ENCODE measurements around the gene NACAD. TPM values are rescaled to one million over a fixed set of nuclear protein-coding genes. Genes with fewer than 3 reads are reported as not detected.

NACAD gene
- total RNA-seq, 2 experiments from 2014 or later = 0.08 to 0.14 TPM

DNA sequence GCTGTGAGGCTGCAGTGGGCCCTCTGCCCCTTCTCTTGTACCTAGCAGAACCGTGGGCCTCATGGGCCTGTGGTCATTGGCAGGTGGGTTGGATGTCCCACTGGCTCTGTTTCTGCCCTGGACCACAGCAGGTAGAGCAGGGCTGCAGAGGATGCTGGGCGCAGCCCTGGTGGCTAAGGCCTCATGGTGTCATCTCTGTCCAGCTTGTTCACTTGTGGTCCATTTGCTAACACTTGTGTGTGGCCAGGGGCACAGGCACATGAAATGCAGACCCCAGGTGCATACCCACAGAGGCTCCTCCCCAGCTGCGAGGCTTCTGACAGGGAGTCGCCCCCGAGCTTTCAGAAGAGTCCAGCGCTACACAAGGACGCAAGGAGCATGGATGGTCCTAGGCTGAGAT is 45.1 kb upstream of the NACAD start:
- Histone ChIP-seq H3K4me1 (ENCODE audit: insufficient read depth, low read length) (peaks cover 7% of the 10 kb centered on the region), H3K27ac (ENCODE audit: low read depth in 1 of 2, low read length in 2 of 2) (no peak overlapping the region), H3K36me3 (ENCODE audit: insufficient read depth, low read length) (no peaks in the 10 kb centered on the region), H3K9me3 (ENCODE audit: control insufficient read depth in 1 of 2, insufficient read depth in 1 of 2, low read length in 2 of 2) (no peaks in the 10 kb centered on the region), H3K4me3 (ENCODE audit: low read length) (no peak overlapping the region), H3K27me3 (ENCODE audit: control insufficient read depth in 1 of 2, insufficient read depth in 2 of 2, low read length in 2 of 2) (no peaks in the 10 kb centered on the region)
- Mint-ChIP-seq H3K9me3 (no peaks in the 10 kb centered on the region), H3K27me3 (no peaks in the 10 kb centered on the region), H3K36me3 (ENCODE audit: low read depth) (no peaks in the 10 kb centered on the region), H3K4me3 (no peak overlapping the region), H3K4me1 (ENCODE audit: low read depth) (peaks cover 5% of the 10 kb centered on the region), H3K27ac (no peak overlapping the region)
- no peak for DNase-seq
- ChIA-PET CTCF (interaction anchor here (4.5 kb wide), 1 partner anchor 160 kb away, joined by 60 read pairs; no protein-coding TSS in a partner anchor), POLR2A (interaction anchor here (1.0 kb wide), 1 partner anchor 155 kb away, joined by 3 read pairs; the partner anchor contains the start of gene MYO1G)
- TF ChIP-seq, protein P1, sequence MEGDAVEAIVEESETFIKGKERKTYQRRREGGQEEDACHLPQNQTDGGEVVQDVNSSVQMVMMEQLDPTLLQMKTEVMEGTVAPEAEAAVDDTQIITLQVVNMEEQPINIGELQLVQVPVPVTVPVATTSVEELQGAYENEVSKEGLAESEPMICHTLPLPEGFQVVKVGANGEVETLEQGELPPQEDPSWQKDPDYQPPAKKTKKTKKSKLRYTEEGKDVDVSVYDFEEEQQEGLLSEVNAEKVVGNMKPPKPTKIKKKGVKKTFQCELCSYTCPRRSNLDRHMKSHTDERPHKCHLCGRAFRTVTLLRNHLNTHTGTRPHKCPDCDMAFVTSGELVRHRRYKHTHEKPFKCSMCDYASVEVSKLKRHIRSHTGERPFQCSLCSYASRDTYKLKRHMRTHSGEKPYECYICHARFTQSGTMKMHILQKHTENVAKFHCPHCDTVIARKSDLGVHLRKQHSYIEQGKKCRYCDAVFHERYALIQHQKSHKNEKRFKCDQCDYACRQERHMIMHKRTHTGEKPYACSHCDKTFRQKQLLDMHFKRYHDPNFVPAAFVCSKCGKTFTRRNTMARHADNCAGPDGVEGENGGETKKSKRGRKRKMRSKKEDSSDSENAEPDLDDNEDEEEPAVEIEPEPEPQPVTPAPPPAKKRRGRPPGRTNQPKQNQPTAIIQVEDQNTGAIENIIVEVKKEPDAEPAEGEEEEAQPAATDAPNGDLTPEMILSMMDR (IDR thresholded peaks at IDR 0.05) = no peak
- intact Hi-C loops (cut with DNase I, micrococcal nuclease) = loop anchor here in 1 of 2 experiments (2.0 kb wide), 2 partner anchors 21 to 53 kb away; no protein-coding TSS in a partner anchor
- ATAC-seq (ENCODE audit: poor library complexity) = no peak

DNA sequence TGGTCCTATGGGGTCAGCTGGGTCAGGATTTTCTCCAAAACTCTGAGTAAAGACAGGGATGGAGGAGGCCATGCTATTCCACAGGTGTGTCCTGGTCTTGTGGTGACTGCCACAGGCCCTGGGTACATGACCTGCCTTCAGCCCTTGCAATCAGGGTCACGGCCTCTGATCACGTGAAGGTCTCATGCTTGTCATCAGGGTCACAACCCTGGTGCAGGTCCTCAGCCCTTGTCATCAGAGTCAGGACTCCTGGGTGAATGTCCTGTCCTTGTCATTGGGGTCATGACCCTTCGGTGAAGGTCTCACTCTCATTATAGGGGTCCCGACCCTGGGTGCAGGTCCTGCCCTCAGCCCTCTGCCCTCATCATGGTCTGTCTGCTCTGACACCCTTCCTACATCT is 44.6 kb upstream of the NACAD start:
- ChIA-PET CTCF (no interaction called here), POLR2A (interaction anchor here (1.0 kb wide), 1 partner anchor 155 kb away, joined by 3 read pairs; the partner anchor contains the start of gene MYO1G)
- Histone ChIP-seq H3K4me3 (ENCODE audit: low read length) (no peak overlapping the region), H3K9me3 (ENCODE audit: control insufficient read depth in 1 of 2, insufficient read depth in 1 of 2, low read length in 2 of 2) (no peaks in the 10 kb centered on the region), H3K36me3 (ENCODE audit: insufficient read depth, low read length) (no peaks in the 10 kb centered on the region), H3K4me1 (ENCODE audit: insufficient read depth, low read length) (peaks cover 7% of the 10 kb centered on the region), H3K27ac (ENCODE audit: low read depth in 1 of 2, low read length in 2 of 2) (no peak overlapping the region), H3K27me3 (ENCODE audit: control insufficient read depth in 1 of 2, insufficient read depth in 2 of 2, low read length in 2 of 2) (no peaks in the 10 kb centered on the region)
- ATAC-seq (ENCODE audit: poor library complexity) (no peak), DNase-seq (no peak)
- TF ChIP-seq, protein P1 (IDR thresholded peaks at IDR 0.05) = no peak
- no peak overlapping the region for H3K27ac Mint-ChIP-seq
- H3K9me3 Mint-ChIP-seq = no peaks in the 10 kb centered on the region
- no peaks in the 10 kb centered on the region for H3K27me3 Mint-ChIP-seq
- peaks cover 5% of the 10 kb centered on the region for H3K4me1 Mint-ChIP-seq (ENCODE audit: low read depth)
- no peak overlapping the region for H3K4me3 Mint-ChIP-seq
- no peaks in the 10 kb centered on the region for H3K36me3 Mint-ChIP-seq (ENCODE audit: low read depth)
- intact Hi-C loops (cut with DNase I, micrococcal nuclease) = no loop called here

DNA sequence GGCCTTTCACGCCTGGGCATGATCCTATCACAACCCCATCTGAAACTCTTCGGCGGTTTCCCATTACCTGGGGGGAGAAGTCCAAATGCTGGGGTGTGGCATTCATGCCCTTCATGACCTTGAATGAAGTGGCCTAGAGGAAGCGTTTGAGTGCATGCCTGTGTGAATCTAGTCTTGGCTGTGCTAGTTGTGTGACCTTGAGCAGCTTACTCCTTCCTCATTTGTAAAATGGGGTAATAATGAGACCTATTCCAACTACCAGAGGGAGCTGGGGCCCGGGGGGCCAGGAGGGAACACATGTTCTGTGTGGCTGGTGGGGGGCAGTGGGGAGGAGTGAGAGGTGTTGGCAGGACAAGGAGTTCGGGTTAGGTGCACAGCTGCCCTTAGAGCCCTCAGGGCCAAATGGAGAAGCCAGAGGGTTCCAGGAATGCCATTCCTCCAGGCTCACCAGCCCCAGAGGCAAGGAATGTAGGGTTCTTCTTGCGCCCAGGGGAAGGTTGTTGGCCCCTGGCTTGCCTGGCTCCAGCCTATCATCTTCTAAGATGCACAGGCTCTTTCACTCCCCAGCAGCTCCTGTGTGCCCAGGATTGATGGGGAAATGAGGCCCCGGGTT is 44.0 kb upstream of the NACAD start:
- H3K9me3 Mint-ChIP-seq = no peaks in the 10 kb centered on the region
- no peaks in the 10 kb centered on the region for H3K27me3 Mint-ChIP-seq
- TF ChIP-seq, protein P1 (IDR thresholded peaks at IDR 0.05) = no peak
- Histone ChIP-seq H3K4me1 (ENCODE audit: insufficient read depth, low read length) (peaks cover 7% of the 10 kb centered on the region), H3K9me3 (ENCODE audit: control insufficient read depth in 1 of 2, insufficient read depth in 1 of 2, low read length in 2 of 2) (no peaks in the 10 kb centered on the region), H3K36me3 (ENCODE audit: insufficient read depth, low read length) (no peaks in the 10 kb centered on the region), H3K27me3 (ENCODE audit: control insufficient read depth in 1 of 2, insufficient read depth in 2 of 2, low read length in 2 of 2) (no peaks in the 10 kb centered on the region), H3K4me3 (ENCODE audit: low read length) (no peak overlapping the region), H3K27ac (ENCODE audit: low read depth in 1 of 2, low read length in 2 of 2) (no peak overlapping the region)
- intact Hi-C loops (cut with DNase I, micrococcal nuclease) = no loop called here
- no peak for ATAC-seq (ENCODE audit: poor library complexity)
- no peak overlapping the region for H3K4me3 Mint-ChIP-seq
- H3K4me1 Mint-ChIP-seq (ENCODE audit: low read depth) = peaks cover 5% of the 10 kb centered on the region
- POLR2A ChIA-PET = interaction anchor here (1.0 kb wide), 1 partner anchor 154 kb away, joined by 3 read pairs; the partner anchor contains the start of gene MYO1G
- no peaks in the 10 kb centered on the region for H3K36me3 Mint-ChIP-seq (ENCODE audit: low read depth)
- CTCF ChIA-PET = no interaction called here
- DNase-seq = no peak
- H3K27ac Mint-ChIP-seq = no peak overlapping the region
